ENCODE results near the gene FIZ1.

DNA sequence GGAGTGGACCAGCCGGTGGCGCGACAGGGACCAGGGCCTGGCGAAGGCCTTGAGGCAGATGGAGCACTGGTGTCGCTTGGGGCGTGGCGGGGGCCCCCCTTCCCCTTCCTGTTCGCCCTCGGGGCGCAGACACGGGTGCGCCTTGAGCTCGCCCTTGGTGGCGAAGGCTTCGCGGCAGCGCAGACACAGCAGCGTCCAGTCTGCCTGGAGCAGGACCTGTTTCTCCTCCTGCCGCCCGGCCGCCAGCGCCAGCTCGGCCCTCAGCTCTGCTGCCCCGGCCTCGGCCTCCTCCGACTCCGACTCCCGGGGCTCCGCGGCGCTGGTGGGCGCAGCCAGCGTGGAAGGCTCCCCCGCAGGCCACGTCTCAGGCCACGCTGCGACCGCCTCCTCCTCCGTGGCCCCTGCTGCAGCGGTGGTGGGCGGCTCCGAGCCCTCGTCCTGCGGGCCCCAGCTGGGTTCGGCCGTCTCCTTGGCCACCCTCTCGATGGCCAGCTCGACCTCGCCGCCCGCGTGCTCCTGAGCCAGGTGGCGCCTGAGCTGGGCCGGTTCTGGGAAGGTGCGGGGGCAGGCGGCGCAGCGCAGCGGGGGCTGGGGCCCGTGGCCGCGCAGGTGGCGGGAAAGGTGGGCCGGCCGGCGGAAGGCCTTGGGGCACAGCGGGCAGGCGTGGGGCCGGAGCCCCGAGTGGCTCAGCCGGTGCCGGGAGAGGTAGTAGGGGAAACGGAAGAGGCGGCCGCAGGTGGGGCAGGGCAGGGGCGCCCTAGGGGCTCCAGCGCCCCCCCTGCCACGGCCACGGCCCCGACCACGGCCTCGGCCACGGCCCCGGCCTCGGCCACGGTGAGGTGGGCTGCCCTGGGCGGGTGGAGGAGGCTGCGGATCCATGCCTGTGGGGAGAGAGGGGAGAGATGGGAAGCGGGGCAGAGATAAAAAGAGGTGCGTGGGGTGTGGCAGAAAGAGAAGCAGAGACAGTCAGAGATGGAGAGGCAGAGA is 20.3 kb downstream of the FIZ1 start:
- TF ChIP-seq CTBP1 (IDR thresholded peaks at IDR 0.05; ENCODE audit: borderline replicate concordance), result no peak
- TF ChIP-seq TARDBP (IDR thresholded peaks at IDR 0.05), result no peak
- TF ChIP-seq ZNF384 (IDR thresholded peaks at IDR 0.05), result no peak
- TF ChIP-seq SP1 (IDR thresholded peaks at IDR 0.05), result no peak
- TF ChIP-seq FOXK2 (IDR thresholded peaks at IDR 0.05), result no peak
- TF ChIP-seq FOXA1 (IDR thresholded peaks at IDR 0.05), result no peak
- TF ChIP-seq FOXM1 (IDR thresholded peaks at IDR 0.05; ENCODE audit: borderline replicate concordance), result no peak
- TF ChIP-seq L3MBTL2 (conservative IDR thresholded peaks at IDR 0.05), result no peak
- no peak for TF ChIP-seq ELF4 (IDR thresholded peaks at IDR 0.05)
- TF ChIP-seq, protein P1, sequence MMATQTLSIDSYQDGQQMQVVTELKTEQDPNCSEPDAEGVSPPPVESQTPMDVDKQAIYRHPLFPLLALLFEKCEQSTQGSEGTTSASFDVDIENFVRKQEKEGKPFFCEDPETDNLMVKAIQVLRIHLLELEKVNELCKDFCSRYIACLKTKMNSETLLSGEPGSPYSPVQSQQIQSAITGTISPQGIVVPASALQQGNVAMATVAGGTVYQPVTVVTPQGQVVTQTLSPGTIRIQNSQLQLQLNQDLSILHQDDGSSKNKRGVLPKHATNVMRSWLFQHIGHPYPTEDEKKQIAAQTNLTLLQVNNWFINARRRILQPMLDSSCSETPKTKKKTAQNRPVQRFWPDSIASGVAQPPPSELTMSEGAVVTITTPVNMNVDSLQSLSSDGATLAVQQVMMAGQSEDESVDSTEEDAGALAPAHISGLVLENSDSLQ (IDR thresholded peaks at IDR 0.05), result no peak
- no peak for TF ChIP-seq LEF1 (IDR thresholded peaks at IDR 0.05; ENCODE audit: borderline replicate concordance)
- no peak for TF ChIP-seq BHLHE40 (IDR thresholded peaks at IDR 0.05; ENCODE audit: borderline replicate concordance)

Data from HEK293T (cell line).